Lower leg skin (tissue), 3 donors: ENCODE results near the gene SGIP1.

ENCODE experiments used
- POLR2A ChIP-seq, 2 donors: fragments of 450-650 bp; IDR thresholded peaks; one replicate each; pipeline ENCODE4 v1.6.1; 2016 to 2017; ENCODE audit warnings: antibody characterized with exemption in 2 of 2, mild to moderate bottlenecking in 1 of 2, moderate library complexity in 1 of 2
- TF ChIP-seq, protein P1 (sequence below), 3 donors: fragments of 450-650 bp; IDR thresholded peaks; one replicate each; pipeline ENCODE4 v1.5.1; 2016; ENCODE audit warnings: antibody characterized with exemption in 3 of 3, mild to moderate bottlenecking in 3 of 3, moderate library complexity in 2 of 3

DNA sequence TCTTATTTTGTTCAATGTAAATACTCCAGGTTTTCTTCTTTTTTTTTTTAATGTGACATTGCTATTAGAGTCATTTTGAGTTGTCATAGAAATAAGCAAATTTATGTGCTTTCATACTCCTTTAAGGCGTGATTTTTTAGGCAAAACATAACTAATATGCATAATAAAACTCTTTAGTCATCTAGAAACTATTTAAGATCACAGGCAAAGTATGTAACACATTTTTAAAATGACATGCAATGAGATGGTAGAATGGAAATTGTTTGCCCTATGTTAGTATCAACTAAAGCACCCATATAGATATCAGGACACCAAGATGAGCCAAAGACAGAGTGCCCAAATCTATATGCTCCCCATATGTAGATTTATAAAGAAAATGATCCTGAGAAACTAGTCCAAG, 41.5 kb upstream of the SGIP1 start:
- TF ChIP-seq, protein P1, sequence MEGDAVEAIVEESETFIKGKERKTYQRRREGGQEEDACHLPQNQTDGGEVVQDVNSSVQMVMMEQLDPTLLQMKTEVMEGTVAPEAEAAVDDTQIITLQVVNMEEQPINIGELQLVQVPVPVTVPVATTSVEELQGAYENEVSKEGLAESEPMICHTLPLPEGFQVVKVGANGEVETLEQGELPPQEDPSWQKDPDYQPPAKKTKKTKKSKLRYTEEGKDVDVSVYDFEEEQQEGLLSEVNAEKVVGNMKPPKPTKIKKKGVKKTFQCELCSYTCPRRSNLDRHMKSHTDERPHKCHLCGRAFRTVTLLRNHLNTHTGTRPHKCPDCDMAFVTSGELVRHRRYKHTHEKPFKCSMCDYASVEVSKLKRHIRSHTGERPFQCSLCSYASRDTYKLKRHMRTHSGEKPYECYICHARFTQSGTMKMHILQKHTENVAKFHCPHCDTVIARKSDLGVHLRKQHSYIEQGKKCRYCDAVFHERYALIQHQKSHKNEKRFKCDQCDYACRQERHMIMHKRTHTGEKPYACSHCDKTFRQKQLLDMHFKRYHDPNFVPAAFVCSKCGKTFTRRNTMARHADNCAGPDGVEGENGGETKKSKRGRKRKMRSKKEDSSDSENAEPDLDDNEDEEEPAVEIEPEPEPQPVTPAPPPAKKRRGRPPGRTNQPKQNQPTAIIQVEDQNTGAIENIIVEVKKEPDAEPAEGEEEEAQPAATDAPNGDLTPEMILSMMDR (IDR thresholded peaks at IDR 0.05), result no peak
- no peak for TF ChIP-seq POLR2A (IDR thresholded peaks at IDR 0.05)
